ENCODE results near the gene GGA3. TPM values are rescaled to one million over a fixed set of nuclear protein-coding genes. Genes with fewer than 3 reads are reported as not detected.
A peak's percentile ranks its signal among the peaks of the same experiment; 100 is the strongest.

Gene GGA3
- total RNA-seq, 1 donor from 2014 or later: 84.6 TPM

DNA sequence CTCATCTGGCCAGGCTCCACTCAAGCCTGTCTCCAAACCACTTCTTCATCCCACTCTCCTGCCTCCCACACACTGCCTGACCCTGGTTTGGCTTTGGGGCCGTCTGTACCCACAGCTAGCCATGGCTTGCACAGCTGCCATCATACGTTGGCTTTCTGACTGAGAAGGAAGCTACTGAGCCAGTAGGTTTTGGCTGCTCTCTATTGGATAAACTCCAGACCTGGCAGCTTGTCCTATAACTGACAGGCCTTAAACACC lies 5.7 kb upstream of the GGA3 start:
- intact Hi-C loops (cut with DNase I): no loop called here
- Histone ChIP-seq H3K27ac (no peak overlapping the region), H3K36me3 (peaks cover 21 to 34% of the 10 kb centered on the region in 2 donors), H3K4me1 (peaks cover 9 to 26% of the 10 kb centered on the region in 2 donors), H3K4me3 (no peak overlapping the region), H3K9me3 (no peaks in the 10 kb centered on the region), H3K27me3 (no peaks in the 10 kb centered on the region)
- no peak for DNase-seq (ENCODE audit: low spot score in 2 of 2)
- TF ChIP-seq, protein P1, sequence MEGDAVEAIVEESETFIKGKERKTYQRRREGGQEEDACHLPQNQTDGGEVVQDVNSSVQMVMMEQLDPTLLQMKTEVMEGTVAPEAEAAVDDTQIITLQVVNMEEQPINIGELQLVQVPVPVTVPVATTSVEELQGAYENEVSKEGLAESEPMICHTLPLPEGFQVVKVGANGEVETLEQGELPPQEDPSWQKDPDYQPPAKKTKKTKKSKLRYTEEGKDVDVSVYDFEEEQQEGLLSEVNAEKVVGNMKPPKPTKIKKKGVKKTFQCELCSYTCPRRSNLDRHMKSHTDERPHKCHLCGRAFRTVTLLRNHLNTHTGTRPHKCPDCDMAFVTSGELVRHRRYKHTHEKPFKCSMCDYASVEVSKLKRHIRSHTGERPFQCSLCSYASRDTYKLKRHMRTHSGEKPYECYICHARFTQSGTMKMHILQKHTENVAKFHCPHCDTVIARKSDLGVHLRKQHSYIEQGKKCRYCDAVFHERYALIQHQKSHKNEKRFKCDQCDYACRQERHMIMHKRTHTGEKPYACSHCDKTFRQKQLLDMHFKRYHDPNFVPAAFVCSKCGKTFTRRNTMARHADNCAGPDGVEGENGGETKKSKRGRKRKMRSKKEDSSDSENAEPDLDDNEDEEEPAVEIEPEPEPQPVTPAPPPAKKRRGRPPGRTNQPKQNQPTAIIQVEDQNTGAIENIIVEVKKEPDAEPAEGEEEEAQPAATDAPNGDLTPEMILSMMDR (IDR thresholded peaks at IDR 0.05): no peak

DNA sequence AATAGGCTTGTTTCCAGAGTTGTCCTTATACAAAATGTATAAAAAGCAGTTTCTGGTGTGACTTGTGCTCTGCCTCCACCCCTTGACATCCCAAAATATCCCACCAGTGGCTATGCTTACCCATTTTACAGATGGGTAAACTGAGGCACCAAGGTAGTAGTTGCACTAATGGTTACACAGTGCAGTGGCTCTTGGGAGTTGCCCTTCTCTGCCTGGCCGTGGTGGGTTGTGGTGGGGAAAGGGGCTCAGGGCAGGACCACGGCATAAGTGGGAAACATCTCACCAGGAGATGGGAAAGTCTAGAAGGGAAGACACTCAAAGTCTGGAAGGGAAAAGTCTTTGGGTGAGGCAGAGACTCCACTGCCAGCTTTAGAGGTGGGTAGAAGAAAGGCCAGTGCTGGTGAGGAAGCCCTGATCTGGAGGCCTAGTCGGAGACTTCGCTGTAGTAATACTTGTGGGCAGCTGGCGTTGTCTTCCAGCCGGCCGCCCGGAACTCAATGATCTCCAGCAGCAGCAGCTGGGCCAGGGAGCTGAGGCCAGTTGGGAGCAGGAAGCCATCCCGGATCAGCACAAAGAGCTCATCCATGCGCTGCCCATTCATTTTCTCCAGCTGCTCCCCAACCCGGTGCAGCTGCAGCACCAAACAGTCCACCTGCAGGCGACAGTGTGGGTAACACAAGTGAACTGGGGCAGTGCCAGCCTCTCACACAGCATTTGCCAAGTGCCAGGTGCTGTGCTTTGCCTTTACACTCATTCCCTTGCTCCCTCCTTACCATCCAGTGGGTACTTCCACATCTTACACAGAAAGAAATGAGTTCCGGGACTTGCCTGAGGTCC lies 5.1 kb upstream of the GGA3 start:
- intact Hi-C loops (cut with DNase I): no loop called here
- no peak overlapping the region for H3K4me3 ChIP-seq
- no peak overlapping the region for H3K27ac ChIP-seq
- no peaks in the 10 kb centered on the region for H3K9me3 ChIP-seq
- DNase-seq (ENCODE audit: low spot score in 2 of 2): no peak
- H3K36me3 ChIP-seq: peaks cover 21 to 34% of the 10 kb centered on the region in 2 donors
- H3K4me1 ChIP-seq: peaks cover 8 to 20% of the 10 kb centered on the region in 2 donors
- H3K27me3 ChIP-seq: no peaks in the 10 kb centered on the region
- TF ChIP-seq, protein P1 (IDR thresholded peaks at IDR 0.05): no peak

DNA sequence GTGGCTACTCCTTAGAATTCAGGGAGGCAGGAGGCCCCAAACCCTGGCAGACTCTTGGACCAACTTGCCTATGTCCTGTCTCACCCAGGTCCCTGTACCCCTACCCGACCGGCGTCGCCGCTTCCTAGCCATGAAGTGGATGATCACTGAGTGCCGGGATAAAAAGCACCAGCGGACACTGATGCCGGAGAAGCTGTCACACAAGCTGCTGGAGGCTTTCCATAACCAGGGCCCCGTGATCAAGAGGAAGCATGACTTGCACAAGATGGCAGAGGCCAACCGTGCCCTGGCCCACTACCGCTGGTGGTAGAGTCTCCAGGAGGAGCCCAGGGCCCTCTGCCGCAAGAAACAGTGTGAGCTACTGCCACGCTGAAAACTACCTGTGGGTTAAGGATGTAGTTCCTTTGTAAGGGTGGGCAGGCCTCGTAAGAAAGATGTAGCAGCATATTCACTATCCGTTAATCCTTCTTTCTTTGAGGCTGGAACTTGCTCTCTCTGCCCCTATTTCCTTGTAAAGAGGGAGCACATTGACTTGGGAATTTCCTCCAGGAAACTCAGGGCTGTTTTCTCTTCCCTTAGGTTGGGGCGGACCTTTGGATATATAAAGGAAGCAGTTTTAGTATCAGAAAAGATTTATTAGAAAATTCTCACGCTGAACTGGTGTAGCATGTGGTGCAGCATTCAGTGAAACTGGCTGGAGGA lies 4.4 kb upstream of the GGA3 start:
- Histone ChIP-seq H3K27me3 (no peaks in the 10 kb centered on the region), H3K4me3 (no peak overlapping the region), H3K4me1 (peaks cover 5 to 18% of the 10 kb centered on the region in 2 donors), H3K36me3 (peaks cover 21 to 34% of the 10 kb centered on the region in 2 donors), H3K9me3 (no peaks in the 10 kb centered on the region), H3K27ac (no peak overlapping the region)
- TF ChIP-seq, protein P1 (IDR thresholded peaks at IDR 0.05): no peak
- intact Hi-C loops (cut with DNase I): no loop called here
- no peak for DNase-seq (ENCODE audit: low spot score in 2 of 2)

DNA sequence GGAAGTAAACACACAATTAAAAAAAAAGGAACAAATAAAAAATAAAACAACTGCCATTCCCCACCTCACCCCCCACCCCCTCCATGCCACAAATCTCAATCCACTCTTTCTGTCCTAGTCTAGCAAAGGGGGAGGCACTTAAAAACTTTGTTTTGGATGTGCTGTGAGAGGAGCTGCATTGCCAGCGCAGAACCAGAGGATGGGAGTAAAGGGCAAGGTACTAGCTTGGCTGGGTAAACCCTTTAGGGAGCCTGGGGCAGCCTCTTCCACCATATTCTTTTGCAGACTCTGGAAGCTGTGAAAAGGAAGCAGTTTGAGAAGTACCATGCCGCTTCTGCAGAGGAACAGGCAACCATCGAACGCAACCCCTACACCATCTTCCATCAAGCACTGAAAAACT lies 1.6 kb upstream of the GGA3 start:
- peaks cover 3 to 26% of the 10 kb centered on the region in 2 donors for H3K4me1 ChIP-seq
- peaks cover 21 to 34% of the 10 kb centered on the region in 2 donors for H3K36me3 ChIP-seq

DNA sequence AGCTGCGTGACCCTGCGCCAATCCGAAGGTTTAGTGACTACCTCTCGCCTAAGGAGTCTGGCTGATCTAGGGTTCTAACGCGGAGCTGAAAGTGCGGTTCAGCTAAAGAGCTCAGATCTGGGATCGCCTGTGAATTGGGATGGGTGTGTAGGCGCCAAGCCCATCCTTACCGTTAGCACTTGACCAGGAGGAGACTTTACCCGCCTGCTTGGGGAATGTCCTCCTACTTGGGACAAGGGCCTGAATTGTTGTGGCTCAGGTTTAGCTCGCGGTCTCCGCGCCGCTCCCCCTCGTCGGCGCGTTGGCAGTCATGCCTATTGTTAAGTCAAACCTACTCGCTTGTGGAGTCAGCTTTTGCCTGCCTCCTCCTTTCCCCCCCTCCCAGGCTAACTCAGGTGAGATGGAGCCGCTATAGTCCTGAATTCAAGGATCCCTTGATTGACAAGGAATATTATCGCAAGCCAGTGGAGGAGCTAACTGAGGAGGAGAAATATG lies 753 bp upstream of the GGA3 start:
- TF ChIP-seq, protein P1 (IDR thresholded peaks at IDR 0.05): no peak
- H3K36me3 ChIP-seq: peaks cover 21 to 34% of the 10 kb centered on the region in 2 donors
- H3K4me1 ChIP-seq: peaks cover 3 to 26% of the 10 kb centered on the region in 2 donors
- peak overlapping the region; percentile 86 to 93 for H3K27ac ChIP-seq
- peak overlapping the region; percentile 88 to 97 for H3K4me3 ChIP-seq
- intact Hi-C loops (cut with DNase I): loop anchor here (5.0 kb wide), 1 partner anchor 55 kb away; the partner anchor contains the start of gene NUP85
- H3K27me3 ChIP-seq: no peaks in the 10 kb centered on the region
- no peak for DNase-seq (ENCODE audit: low spot score in 2 of 2)
- no peaks in the 10 kb centered on the region for H3K9me3 ChIP-seq

More for the DNA sequence above, 1.6 kb upstream of the GGA3 start:
- H3K27ac ChIP-seq: no peak overlapping the region
- no peak for DNase-seq (ENCODE audit: low spot score in 2 of 2)
- no peaks in the 10 kb centered on the region for H3K27me3 ChIP-seq
- intact Hi-C loops (cut with DNase I): loop anchor here (5.0 kb wide), 1 partner anchor 56 kb away; the partner anchor contains the start of gene NUP85
- peak overlapping the region in 1 of 2 donors; percentile 88 for H3K4me3 ChIP-seq
- H3K9me3 ChIP-seq: no peaks in the 10 kb centered on the region
- TF ChIP-seq, protein P1 (IDR thresholded peaks at IDR 0.05): no peak
